Amniotic stem cell (primary cell): ENCODE data around the gene SYNGAP1.
"Not testable (repeated sequence)": the region's sequence is repeated elsewhere in the genome, so short reads cannot be mapped to it uniquely, and the experiment has no call there.

ENCODE experiments used
- DNase-seq: peaks from one replicate; lab custom pipeline; 2025; lab: John Stamatoyannopoulos, UW

Gene SYNGAP1

GRCh38 chr6:33477864-33478263 is 58.0 kb downstream of the SYNGAP1 start:
- no peak for DNase-seq

DNA sequence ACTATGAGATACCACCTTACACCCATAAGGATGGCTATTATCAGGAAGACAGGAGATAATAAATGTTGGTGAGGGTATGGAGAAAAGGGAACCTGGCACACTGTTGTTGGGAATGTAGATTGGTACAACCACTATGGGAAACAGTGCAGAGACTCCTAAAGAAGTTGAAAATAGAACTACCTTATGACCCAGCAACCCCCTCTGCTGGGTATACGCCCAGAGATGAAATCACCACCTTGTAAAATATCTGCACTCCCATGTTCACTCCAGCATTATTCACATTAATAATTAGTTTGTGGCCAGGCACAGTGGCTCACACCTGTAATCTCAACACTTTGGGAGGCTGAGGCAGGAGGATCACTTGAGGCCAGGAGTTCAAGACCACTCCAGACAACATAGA is 61.3 kb downstream of the SYNGAP1 start:
- DNase-seq, result no peak

- not testable (repeated sequence) for DNase-seq
Observed at GRCh38 chr6:33482620-33483019, 62.8 kb downstream of the SYNGAP1 start.

DNA sequence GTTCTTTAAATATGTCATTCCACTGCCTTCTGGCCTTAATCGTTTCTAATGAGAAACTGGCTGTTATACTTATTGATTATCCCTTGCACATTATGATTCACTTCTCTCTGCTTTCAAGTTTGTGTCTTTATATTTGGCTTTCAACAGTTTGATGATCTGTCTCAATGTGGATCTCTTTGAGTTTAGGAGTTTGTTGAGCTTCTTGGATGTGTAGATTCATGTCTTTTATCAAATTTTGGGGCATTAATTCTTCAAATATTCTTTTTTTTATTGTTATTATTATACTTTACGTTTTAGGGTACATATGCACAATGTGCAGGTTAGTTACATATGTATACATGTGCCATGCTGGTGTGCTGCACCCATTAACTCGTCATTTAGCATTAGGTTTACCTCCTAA is 63.8 kb downstream of the SYNGAP1 start:
- DNase-seq, result no peak

DNA sequence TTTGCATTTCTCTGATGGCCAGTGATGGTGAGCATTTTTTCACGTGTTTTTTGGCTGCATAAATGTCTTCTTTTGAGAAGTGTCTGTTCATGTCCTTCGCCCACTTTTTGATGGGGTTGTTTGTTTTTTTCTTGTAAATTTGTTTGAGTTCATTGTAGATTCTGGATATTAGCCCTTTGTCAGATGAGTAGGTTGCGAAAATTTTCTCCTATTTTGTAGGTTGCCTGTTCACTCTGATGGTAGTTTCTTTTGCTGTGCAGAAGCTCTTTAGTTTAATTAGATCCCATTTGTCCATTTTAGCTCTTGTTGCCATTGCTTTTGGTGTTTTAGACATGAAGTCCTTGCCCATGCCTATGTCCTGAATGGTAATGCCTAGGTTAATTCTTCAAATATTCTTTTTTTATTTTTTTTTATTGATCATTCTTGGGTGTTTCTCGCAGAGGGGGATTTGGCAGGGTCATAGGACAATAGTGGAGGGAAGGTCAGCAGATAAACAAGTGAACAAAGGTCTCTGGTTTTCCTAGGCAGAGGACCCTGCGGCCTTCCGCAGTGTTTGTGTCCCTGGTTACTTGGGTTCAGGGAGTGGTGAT is 64.9 kb downstream of the SYNGAP1 start:
- not testable (repeated sequence) for DNase-seq

DNA sequence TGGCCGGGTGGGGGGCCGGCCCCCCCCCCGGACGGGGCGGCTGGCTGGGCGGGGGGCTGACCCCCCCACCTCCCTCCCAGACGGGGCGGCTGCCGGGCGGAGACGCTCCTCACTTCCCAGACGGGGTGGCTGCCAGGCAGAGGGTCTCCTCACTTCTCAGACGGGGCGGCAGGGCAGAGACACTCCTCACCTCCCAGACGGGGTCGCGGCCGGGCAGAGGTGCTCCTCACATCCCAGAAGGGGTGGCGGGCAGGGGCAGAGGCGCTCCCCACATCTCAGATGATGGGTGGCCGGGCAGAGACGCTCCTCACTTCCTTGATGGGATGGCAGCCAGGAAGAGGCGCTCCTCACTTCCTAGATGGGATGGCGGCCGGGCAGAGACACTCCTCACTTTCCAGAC is 65.8 kb downstream of the SYNGAP1 start:
- DNase-seq, result not testable (repeated sequence)

DNA sequence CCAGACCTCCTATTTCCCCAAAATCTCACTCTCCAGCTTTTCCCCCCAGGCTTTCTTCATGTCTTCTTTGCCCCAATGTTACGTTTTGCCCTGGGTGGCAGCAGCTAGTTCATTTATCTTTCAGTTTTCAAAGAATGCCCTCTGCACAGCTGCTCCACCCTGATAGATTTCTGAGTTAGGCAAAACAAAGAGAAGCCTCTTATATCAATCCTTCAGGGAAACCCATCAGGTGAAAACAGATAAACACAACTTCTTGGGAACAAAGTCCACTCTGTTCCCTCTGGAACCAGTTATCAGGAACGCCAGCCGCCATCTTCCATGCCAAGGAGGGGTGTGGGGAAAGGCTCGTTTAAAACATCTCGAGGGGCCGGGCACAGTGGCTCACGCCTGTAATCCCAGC is 68.5 kb downstream of the SYNGAP1 start:
- no peak for DNase-seq

GRCh38 chr6:33490198-33490597 is 70.3 kb downstream of the SYNGAP1 start:
- no peak for DNase-seq

GRCh38 chr6:33490621-33491020 is 70.8 kb downstream of the SYNGAP1 start:
- no peak for DNase-seq

DNA sequence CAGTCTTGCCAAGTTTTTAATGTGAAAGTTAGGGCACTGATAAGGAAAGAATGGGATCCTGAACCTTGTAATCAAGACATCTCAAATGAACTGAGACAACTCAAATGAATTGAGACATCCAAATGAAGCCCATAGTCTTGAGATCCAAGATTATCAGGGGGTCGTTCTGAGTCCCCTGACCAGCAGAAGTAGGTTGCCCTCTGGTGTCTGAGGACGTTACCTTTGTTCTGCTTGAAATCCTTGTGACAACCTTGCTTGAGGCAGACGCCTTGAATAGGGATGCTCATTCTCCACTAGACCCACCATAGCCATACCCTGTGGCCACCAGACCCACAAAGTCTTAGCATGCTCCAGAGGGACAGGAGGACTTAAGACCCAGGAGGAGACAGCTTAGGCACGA is 72.2 kb downstream of the SYNGAP1 start:
- no peak for DNase-seq

GRCh38 chr6:33497157-33497556 is 77.3 kb downstream of the SYNGAP1 start:
- DNase-seq, result no peak

- DNase-seq, result no peak
Observed at GRCh38 chr6:33502486-33502885, 82.6 kb downstream of the SYNGAP1 start.

GRCh38 chr6:33504486-33504885 is 84.6 kb downstream of the SYNGAP1 start:
- DNase-seq, result no peak
